Ishikawa (cell line): ENCODE results near the gene GTF2IRD1.

Experiments used
- CEBPB ChIP-seq: IDR thresholded peaks from 2 replicates; pipeline ENCODE4 v1.6.1; 2012
- CREB1 ChIP-seq: IDR thresholded peaks from 2 replicates; pipeline ENCODE4 v1.6.1; 2012; ENCODE audit warnings: low read depth
- EGR1 ChIP-seq: IDR thresholded peaks from 2 replicates; pipeline ENCODE4 v1.6.1; 2012
- EP300 ChIP-seq: IDR thresholded peaks from 2 replicates; pipeline ENCODE4 v1.6.1; 2012; ENCODE audit warnings: borderline replicate concordance
- FOXM1 ChIP-seq: IDR thresholded peaks from 2 replicates; pipeline ENCODE4 v1.6.1; 2012; ENCODE audit warnings: low read depth, borderline replicate concordance
- NFIC ChIP-seq: IDR thresholded peaks from 2 replicates; pipeline ENCODE4 v1.6.1; 2012
- RAD21 ChIP-seq: IDR thresholded peaks from 2 replicates; pipeline ENCODE4 v1.6.1; 2012; ENCODE audit warnings: low read depth
- TAF1 ChIP-seq: IDR thresholded peaks from 2 replicates; pipeline ENCODE4 v1.6.1; 2012; ENCODE audit warnings: low read depth, mild to moderate bottlenecking
- TCF12 ChIP-seq: IDR thresholded peaks from 2 replicates; pipeline ENCODE4 v1.6.1; 2012; ENCODE audit warnings: low read depth
- TEAD4 ChIP-seq: IDR thresholded peaks from 2 replicates; pipeline ENCODE4 v1.6.1; 2012
- YY1 ChIP-seq: IDR thresholded peaks from 2 replicates; pipeline ENCODE4 v1.6.1; 2012; ENCODE audit warnings: low read depth
- ZBTB7A ChIP-seq: IDR thresholded peaks from 2 replicates; pipeline ENCODE4 v1.6.1; 2012; ENCODE audit warnings: low read depth
- TF ChIP-seq, protein P1 (sequence below): IDR thresholded peaks from 2 replicates; pipeline ENCODE4 v1.6.1; 2012
- TF ChIP-seq, protein P2 (sequence below): IDR thresholded peaks from 2 replicates; pipeline ENCODE4 v1.6.1; 2012; ENCODE audit warnings: low read depth, mild to moderate bottlenecking
- TF ChIP-seq, protein P3 (sequence below): IDR thresholded peaks from 2 replicates; pipeline ENCODE4 v1.6.1; 2012

Gene GTF2IRD1

DNA sequence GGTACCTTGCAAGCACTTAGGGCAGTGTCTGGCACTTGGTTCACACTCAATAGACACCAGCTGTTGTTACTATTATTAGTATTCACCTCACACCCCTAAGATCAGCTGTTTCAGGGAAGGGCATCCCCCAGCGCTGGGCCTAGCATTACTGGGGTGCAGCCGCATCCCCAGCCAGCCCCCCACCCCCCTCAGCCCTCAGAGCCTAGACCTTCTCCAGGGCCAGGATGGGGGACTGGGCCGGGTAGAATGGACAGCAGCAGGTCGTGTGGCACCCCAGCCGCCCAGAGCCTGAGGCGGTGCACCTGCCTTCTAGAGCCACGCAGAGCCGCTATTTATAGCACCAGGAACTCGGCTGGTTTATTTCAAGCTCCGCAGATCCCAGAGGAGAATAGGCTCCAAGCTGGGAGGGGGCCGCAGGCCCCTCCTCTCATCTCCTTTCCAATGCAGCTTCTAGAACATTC lies 60.5 kb downstream of the GTF2IRD1 start:
- TF ChIP-seq, protein P1, sequence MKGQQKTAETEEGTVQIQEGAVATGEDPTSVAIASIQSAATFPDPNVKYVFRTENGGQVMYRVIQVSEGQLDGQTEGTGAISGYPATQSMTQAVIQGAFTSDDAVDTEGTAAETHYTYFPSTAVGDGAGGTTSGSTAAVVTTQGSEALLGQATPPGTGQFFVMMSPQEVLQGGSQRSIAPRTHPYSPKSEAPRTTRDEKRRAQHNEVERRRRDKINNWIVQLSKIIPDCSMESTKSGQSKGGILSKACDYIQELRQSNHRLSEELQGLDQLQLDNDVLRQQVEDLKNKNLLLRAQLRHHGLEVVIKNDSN: no peak
- no peak for TF ChIP-seq FOXM1
- TF ChIP-seq NFIC: no peak
- TF ChIP-seq, protein P2, sequence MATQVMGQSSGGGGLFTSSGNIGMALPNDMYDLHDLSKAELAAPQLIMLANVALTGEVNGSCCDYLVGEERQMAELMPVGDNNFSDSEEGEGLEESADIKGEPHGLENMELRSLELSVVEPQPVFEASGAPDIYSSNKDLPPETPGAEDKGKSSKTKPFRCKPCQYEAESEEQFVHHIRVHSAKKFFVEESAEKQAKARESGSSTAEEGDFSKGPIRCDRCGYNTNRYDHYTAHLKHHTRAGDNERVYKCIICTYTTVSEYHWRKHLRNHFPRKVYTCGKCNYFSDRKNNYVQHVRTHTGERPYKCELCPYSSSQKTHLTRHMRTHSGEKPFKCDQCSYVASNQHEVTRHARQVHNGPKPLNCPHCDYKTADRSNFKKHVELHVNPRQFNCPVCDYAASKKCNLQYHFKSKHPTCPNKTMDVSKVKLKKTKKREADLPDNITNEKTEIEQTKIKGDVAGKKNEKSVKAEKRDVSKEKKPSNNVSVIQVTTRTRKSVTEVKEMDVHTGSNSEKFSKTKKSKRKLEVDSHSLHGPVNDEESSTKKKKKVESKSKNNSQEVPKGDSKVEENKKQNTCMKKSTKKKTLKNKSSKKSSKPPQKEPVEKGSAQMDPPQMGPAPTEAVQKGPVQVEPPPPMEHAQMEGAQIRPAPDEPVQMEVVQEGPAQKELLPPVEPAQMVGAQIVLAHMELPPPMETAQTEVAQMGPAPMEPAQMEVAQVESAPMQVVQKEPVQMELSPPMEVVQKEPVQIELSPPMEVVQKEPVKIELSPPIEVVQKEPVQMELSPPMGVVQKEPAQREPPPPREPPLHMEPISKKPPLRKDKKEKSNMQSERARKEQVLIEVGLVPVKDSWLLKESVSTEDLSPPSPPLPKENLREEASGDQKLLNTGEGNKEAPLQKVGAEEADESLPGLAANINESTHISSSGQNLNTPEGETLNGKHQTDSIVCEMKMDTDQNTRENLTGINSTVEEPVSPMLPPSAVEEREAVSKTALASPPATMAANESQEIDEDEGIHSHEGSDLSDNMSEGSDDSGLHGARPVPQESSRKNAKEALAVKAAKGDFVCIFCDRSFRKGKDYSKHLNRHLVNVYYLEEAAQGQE: no peak
- no peak for TF ChIP-seq EP300
- no peak for TF ChIP-seq RAD21
- no peak for TF ChIP-seq YY1
- no peak for TF ChIP-seq TAF1

DNA sequence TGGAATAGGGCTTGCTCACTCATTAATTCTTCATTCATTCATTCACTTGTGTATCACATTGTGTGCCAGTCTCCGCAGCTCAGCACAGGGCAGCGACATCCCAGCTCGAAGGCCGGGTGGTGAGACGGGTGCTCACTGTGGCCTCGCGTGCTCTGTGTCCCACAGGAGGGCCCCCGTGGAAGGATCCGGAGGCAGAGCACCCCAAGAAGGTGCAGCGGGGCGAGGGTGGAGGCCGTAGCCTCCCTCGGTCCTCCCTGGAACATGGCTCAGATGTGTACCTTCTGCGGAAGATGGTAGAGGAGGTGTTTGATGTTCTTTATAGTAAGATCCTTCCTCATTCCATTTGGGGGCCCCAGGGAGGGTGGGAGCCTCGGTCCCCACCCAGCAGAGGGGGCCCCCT lies 61.6 kb downstream of the GTF2IRD1 start:
- TF ChIP-seq EP300 (no peak), ZBTB7A (no peak), TEAD4 (no peak)
- TF ChIP-seq, protein P3, sequence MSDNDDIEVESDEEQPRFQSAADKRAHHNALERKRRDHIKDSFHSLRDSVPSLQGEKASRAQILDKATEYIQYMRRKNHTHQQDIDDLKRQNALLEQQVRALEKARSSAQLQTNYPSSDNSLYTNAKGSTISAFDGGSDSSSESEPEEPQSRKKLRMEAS: no peak

DNA sequence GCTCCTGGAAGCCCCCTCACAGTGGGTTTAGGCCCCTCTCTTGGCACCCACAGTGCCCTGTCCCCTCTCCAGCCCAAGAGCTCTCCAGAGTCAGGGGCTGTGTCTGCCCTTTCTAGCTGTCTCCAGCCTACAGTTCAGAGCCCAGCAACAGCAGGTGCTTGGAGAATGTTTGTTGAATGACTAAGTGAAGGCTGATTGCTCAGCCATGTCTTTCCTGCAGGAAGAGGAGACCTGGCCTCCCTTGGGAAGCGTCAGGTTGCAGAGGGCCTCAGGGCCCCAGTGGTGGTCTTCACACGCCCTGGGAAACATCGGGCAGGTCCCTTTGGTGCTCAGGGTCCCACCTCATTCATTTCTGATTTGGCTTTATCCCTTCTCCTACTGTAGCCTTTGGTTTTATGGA lies 62.5 kb downstream of the GTF2IRD1 start:
- TF ChIP-seq TAF1: no peak
- no peak for TF ChIP-seq ZBTB7A
- TF ChIP-seq, protein P2: no peak
- no peak for TF ChIP-seq EGR1
- no peak for TF ChIP-seq RAD21
- no peak for TF ChIP-seq YY1
- no peak for TF ChIP-seq FOXM1
- TF ChIP-seq TCF12: no peak
- no peak for TF ChIP-seq NFIC
- no peak for TF ChIP-seq CREB1
- TF ChIP-seq, protein P1: no peak
- TF ChIP-seq, protein P3: no peak
- no peak for TF ChIP-seq EP300
- no peak for TF ChIP-seq CEBPB
- no peak for TF ChIP-seq TEAD4

DNA sequence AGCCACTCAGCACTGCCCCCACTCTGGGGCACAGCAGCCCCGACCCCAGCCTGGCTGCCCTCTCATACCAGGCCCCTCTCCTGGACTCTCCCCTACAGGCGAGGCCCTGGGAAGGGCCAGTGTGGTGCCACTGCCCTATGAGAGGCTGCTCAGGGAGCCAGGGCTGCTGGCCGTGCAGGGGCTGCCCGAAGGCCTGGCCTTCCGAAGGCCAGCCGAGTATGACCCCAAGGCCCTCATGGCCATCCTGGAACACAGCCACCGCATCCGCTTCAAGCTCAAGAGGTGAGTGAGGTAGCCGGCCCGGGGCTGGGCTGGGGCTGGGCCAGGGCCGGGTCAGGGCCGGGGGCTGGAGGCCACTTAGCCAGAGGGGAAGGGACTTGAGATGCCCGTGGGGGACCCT lies 64.3 kb downstream of the GTF2IRD1 start:
- no peak for TF ChIP-seq EP300
- no peak for TF ChIP-seq CEBPB
- no peak for TF ChIP-seq ZBTB7A

DNA sequence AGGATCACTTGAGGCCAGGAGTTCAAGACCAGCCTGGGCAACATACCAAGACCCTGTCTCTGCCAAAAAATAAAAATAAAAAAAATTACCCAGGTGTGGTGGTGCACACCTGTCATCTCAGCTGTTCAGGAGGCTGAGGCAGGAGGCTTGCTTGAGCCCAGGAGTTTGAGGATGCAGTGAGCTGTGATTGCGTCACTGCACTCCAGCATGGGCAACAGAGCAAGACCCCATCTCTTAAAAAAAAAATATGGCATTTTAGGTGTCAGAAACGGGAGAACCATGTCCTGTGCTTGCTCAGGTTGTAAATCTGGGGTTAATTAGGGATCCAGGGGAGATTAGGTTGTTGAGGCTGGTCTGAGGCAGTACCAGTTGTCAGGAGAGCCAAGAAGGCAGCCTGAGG lies 64.9 kb downstream of the GTF2IRD1 start:
- TF ChIP-seq EGR1 (no peak), EP300 (no peak), RAD21 (no peak), CREB1 (no peak), ZBTB7A (no peak), CEBPB (no peak), TEAD4 (no peak), TCF12 (no peak)

DNA sequence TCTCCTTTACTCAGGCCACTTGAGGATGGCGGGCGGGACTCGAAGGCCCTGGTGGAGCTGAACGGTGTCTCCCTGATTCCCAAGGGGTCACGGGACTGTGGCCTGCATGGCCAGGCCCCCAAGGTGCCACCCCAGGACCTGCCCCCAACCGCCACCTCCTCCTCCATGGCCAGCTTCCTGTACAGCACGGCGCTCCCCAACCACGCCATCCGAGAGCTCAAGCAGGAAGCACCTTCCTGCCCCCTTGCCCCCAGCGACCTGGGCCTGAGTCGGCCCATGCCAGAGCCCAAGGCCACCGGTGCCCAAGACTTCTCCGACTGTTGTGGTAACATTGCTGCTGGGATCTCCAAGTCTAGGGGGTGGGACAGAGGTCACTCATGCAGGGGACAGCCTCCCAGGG lies 65.7 kb downstream of the GTF2IRD1 start:
- TF ChIP-seq EP300: no peak
- no peak for TF ChIP-seq CREB1
- no peak for TF ChIP-seq TCF12
- no peak for TF ChIP-seq CEBPB
- no peak for TF ChIP-seq TEAD4
- no peak for TF ChIP-seq NFIC
- TF ChIP-seq, protein P3: no peak
- TF ChIP-seq YY1: no peak
- TF ChIP-seq FOXM1: no peak
- TF ChIP-seq, protein P2: no peak
- TF ChIP-seq, protein P1: no peak
- TF ChIP-seq EGR1: no peak
- TF ChIP-seq ZBTB7A: no peak
- TF ChIP-seq TAF1: no peak
- no peak for TF ChIP-seq RAD21
